GM23338 (cell line): ENCODE data around the gene CCDC106. TPM values are rescaled to one million over a fixed set of nuclear protein-coding genes. Genes with fewer than 3 reads are reported as not detected.

Source experiments
- ATAC-seq: fragments of 200-7000 bp; cut with Tn5 transposase; 3 replicates; pipeline ENCODE4 v1.9.1; 2020
- DNase-seq: peaks from one replicate; pipeline ENCODE4 v3.0.0-alpha.2; 2015; ENCODE audit warnings: low spot score
- H2AFZ ChIP-seq: fragments of 200-600 bp; sonication (generic); 2 replicates; pipeline ENCODE4 v1.8.0; 2016; ENCODE audit warnings: antibody characterized with exemption, mild to moderate bottlenecking, moderate library complexity
- H3F3A ChIP-seq: fragments of 200-600 bp; sonication (generic); replicated peaks from 2 replicates; pipeline ENCODE4 v1.8.0; 2017; ENCODE audit warnings: antibody characterized with exemption, mixed run types, low read depth
- H3K27ac ChIP-seq: fragments of 200-600 bp; sonication (generic); 2 replicates; pipeline ENCODE4 v1.6.1; 2016; ENCODE audit warnings: low read depth
- H3K27me3 ChIP-seq: fragments of 200-600 bp; sonication (generic); 2 replicates; pipeline ENCODE4 v1.8.0; 2016; ENCODE audit warnings: mild to moderate bottlenecking, mixed run types, moderate library complexity; ENCODE audit not compliant: insufficient read depth
- H3K36me3 ChIP-seq: fragments of 200-600 bp; sonication (generic); 2 replicates; pipeline ENCODE4 v1.8.0; 2016; ENCODE audit warnings: mild to moderate bottlenecking; ENCODE audit not compliant: insufficient read depth
- H3K4me1 ChIP-seq: fragments of 200-600 bp; sonication (generic); 2 replicates; pipeline ENCODE4 v1.8.0; 2016; ENCODE audit warnings: mild to moderate bottlenecking, moderate library complexity; ENCODE audit not compliant: insufficient read depth
- H3K4me2 ChIP-seq: fragments of 200-600 bp; sonication (generic); 2 replicates; pipeline ENCODE4 v1.7.1; 2017; ENCODE audit warnings: mixed run types
- H3K4me3 ChIP-seq: fragments of 200-600 bp; sonication (generic); 2 replicates; pipeline ENCODE4 v1.6.1; 2016; ENCODE audit warnings: mixed run types
- H3K79me2 ChIP-seq: fragments of 200-600 bp; sonication (generic); replicated peaks from 2 replicates; pipeline ENCODE4 v1.8.0; 2017; ENCODE audit warnings: mild to moderate bottlenecking; ENCODE audit not compliant: insufficient read depth
- H3K9me2 ChIP-seq: fragments of 200-600 bp; sonication (generic); 2 replicates; pipeline ENCODE4 v1.8.0; 2017; ENCODE audit not compliant: insufficient read depth
- H4K20me1 ChIP-seq: fragments of 200-600 bp; sonication (generic); replicated peaks from 2 replicates; pipeline ENCODE4 v1.8.0; 2017; ENCODE audit warnings: mild to moderate bottlenecking; ENCODE audit not compliant: insufficient read depth
- H3K27ac Mint-ChIP-seq: 2 replicates; pipeline ENCODE4 v1.8.0; 2020; ENCODE audit warnings: inconsistent platforms, mild to moderate bottlenecking, moderate library complexity, mixed read lengths
- H3K27me3 Mint-ChIP-seq: 3 replicates; pipeline ENCODE4 v1.8.0; 2022; ENCODE audit warnings: low read depth, mild to moderate bottlenecking, moderate library complexity, mixed read lengths, inconsistent platforms; ENCODE audit not compliant: insufficient read depth, poor library complexity
- H3K36me3 Mint-ChIP-seq: 3 replicates; pipeline ENCODE4 v1.8.0; 2021; ENCODE audit warnings: low read depth, mild to moderate bottlenecking, inconsistent platforms, moderate library complexity, mixed read lengths
- H3K4me1 Mint-ChIP-seq: 3 replicates; pipeline ENCODE4 v1.8.0; 2020; ENCODE audit warnings: mild to moderate bottlenecking, inconsistent platforms, mixed read lengths
- H3K4me3 Mint-ChIP-seq: 3 replicates; pipeline ENCODE4 v1.8.0; 2021; ENCODE audit warnings: moderate library complexity, mild to moderate bottlenecking, inconsistent platforms, mixed read lengths
- H3K9me3 Mint-ChIP-seq: 3 replicates; pipeline ENCODE4 v1.8.0; 2020; ENCODE audit warnings: moderate library complexity, mild to moderate bottlenecking, inconsistent platforms, mixed read lengths
- CREB1 ChIP-seq: fragments of 250-450 bp; sonication (Bioruptor Pico); IDR thresholded peaks from 2 replicates; pipeline ENCODE4 v1.5.0; 2020; ENCODE audit warnings: low read depth, mild to moderate bottlenecking, moderate library complexity
- ETS1 ChIP-seq: IDR thresholded peaks from 2 replicates; pipeline ENCODE4 v1.6.1; 2016; ENCODE audit warnings: antibody characterized with exemption
- EZH2 ChIP-seq: fragments of 200-600 bp; sonication (generic); IDR thresholded peaks from one replicate; pipeline ENCODE4 v1.8.0; 2017; ENCODE audit warnings: antibody characterized with exemption, mild to moderate bottlenecking, low read depth; ENCODE audit not compliant: unreplicated experiment
- EZH2phosphoT487 ChIP-seq: fragments of 200-600 bp; sonication (generic); IDR thresholded peaks from one replicate; pipeline ENCODE4 v1.8.1; 2018; ENCODE audit warnings: antibody characterized with exemption; ENCODE audit not compliant: unreplicated experiment
- JUNB ChIP-seq: IDR thresholded peaks from one replicate; pipeline ENCODE4 v1.6.1; 2016; ENCODE audit warnings: antibody characterized with exemption; ENCODE audit not compliant: unreplicated experiment
- NANOG ChIP-seq: IDR thresholded peaks from 2 replicates; pipeline ENCODE4 v1.6.1; 2016; ENCODE audit warnings: antibody characterized with exemption, borderline replicate concordance
- POLR2AphosphoS5 ChIP-seq: IDR thresholded peaks from 2 replicates; pipeline ENCODE4 v1.6.1; 2016; ENCODE audit warnings: antibody characterized with exemption, low read depth
- REST ChIP-seq: IDR thresholded peaks from one replicate; pipeline ENCODE4 v1.6.1; 2018; ENCODE audit warnings: antibody characterized with exemption; ENCODE audit not compliant: unreplicated experiment
- STAT1 ChIP-seq: IDR thresholded peaks from one replicate; pipeline ENCODE4 v1.6.1; 2016; ENCODE audit warnings: antibody characterized with exemption; ENCODE audit not compliant: unreplicated experiment
- ZNF114 ChIP-seq: fragments of 250-450 bp; sonication (Bioruptor Pico); IDR thresholded peaks from 2 replicates; pipeline ENCODE4 v1.5.0; 2020; ENCODE audit warnings: mild to moderate bottlenecking, moderate library complexity
- ZNF331 ChIP-seq: fragments of 250-450 bp; sonication (Bioruptor Pico); IDR thresholded peaks from 2 replicates; pipeline ENCODE4 v1.5.0; 2020; ENCODE audit warnings: low read depth, mild to moderate bottlenecking, moderate library complexity
- ZNF462 ChIP-seq: fragments of 250-450 bp; sonication (Bioruptor Pico); IDR thresholded peaks from 2 replicates; pipeline ENCODE4 v1.5.0; 2020; ENCODE audit warnings: mild to moderate bottlenecking, moderate library complexity
- polyA plus RNA-seq: library from polyadenylated mRNA; unstranded; fragments of >200 nt; fragmentation: Nextera tagmentation; extraction: Ambion mirVana; gene quantifications from 2 replicates; pipeline ENCODE4 v1.2.1, GENCODE V29; 2016
- total RNA-seq: library from RNA; depleted of rRNA; stranded (reverse); fragments of >200 nt; shearing (Covaris generic); gene quantifications from 2 replicates; pipeline ENCODE4 v1.2.3, GENCODE V29; 2014

The CCDC106 gene
- total and polyA plus RNA-seq, 2 experiments from 2014 or later = 12.0 to 17.6 TPM

- peak within 1 kb of the TSS; percentile 100 for H3K4me3 ChIP-seq
- peaks cover 20% of the 10 kb centered on the region for H3F3A ChIP-seq
- no peaks in the 10 kb centered on the region for H3K36me3 ChIP-seq
- H3K9me2 ChIP-seq = no peaks in the 10 kb centered on the region
- Mint-ChIP-seq H3K9me3 (no peaks in the 10 kb centered on the region; the same call in 2 of the 3 replicates), H3K27me3 (peaks cover 31% of the 10 kb centered on the region), H3K36me3 (peaks cover 39% of the 10 kb centered on the region), H3K27ac (peak within 1 kb of the TSS; percentile 99), H3K4me3 (peak within 1 kb of the TSS; percentile 92), H3K4me1 (peaks cover 47% of the 10 kb centered on the region)
- no peaks in the 10 kb centered on the region for H3K27me3 ChIP-seq
- DNase-seq (peak; percentile 93), ATAC-seq (peak; percentile 48)
- peaks cover 27% of the 10 kb centered on the region for H3K4me1 ChIP-seq
- H4K20me1 ChIP-seq = peaks cover 39% of the 10 kb centered on the region
- peaks cover 48% of the 10 kb centered on the region for H3K79me2 ChIP-seq
- TF ChIP-seq ZNF331 (CRISPR knock-in tag) (no peak), JUNB (no peak), NANOG (no peak), POLR2AphosphoS5 (peak; percentile 44; the same call in 1 of the 2 replicates), CREB1 (CRISPR knock-in tag) (peak; percentile 59), ZNF114 (no peak), ZNF462 (CRISPR knock-in tag) (no peak), EZH2 (no peak), ETS1 (no peak), REST (no peak), EZH2phosphoT487 (no peak), STAT1 (no peak)
- peak within 1 kb of the TSS; percentile 100 for H3K4me2 ChIP-seq
- H3K27ac ChIP-seq = peak within 1 kb of the TSS; percentile 98
- H2AFZ ChIP-seq = no peak within 1 kb of the TSS; the same call in 1 of the 2 replicates
Observed at GRCh38 chr19:55654868-55655647, 7.0 kb downstream of the CCDC106 start, which contains the start of gene U2AF2. TSS of gene U2AF2 (plus strand) at chr19:55655035. CDS start at chr19:55655105, 70 bp downstream.
